A673 (cell line): ENCODE results near the gene TMEM223. TPM values are rescaled to one million over a fixed set of nuclear protein-coding genes. Genes with fewer than 3 reads are reported as not detected.

ENCODE experiments used
- BruUV-seq: library from RNA; stranded (reverse); fragments of 400-500 nt; replicated peaks from 2 replicates; lab custom pipeline; 2021; lab: Mats Ljungman, UMichigan
- CTCF ChIA-PET: fragments of 300-600 bp; sonication (Branson Sonifier 250); formaldehyde crosslinking; loops from one replicate; lab custom pipeline; 2022; ENCODE audit warnings: antibody characterized with exemption; lab: Charles Lee
- POLR2A ChIA-PET: fragments of 300-600 bp; sonication (Branson Sonifier 250); formaldehyde crosslinking; loops from one replicate; lab custom pipeline; 2022; ENCODE audit warnings: antibody characterized with exemption; ENCODE audit not compliant: low non-redundant PET; lab: Charles Lee
- DNase-seq: peaks from one replicate; pipeline ENCODE4 v3.0.0-alpha.2; 2015; ENCODE audit warnings: low spot score
- H3K27ac ChIP-seq: fragments of 200-600 bp; sonication (generic); 2 replicates; pipeline ENCODE4 v1.5.1; 2016; ENCODE audit warnings: mixed run types, low read depth, mild to moderate bottlenecking, mixed read lengths, antibody characterized with exemption, low read length; ENCODE audit not compliant: poor library complexity, severe bottlenecking
- H3K27me3 ChIP-seq: fragments of 200-600 bp; sonication (generic); replicated peaks from 2 replicates; pipeline ENCODE4 v1.6.1; 2017; ENCODE audit warnings: mixed run types, low read depth, mild to moderate bottlenecking, mixed read lengths, antibody characterized with exemption, low read length; ENCODE audit not compliant: insufficient read depth, poor library complexity
- H3K36me3 ChIP-seq: fragments of 200-600 bp; sonication (generic); 2 replicates; pipeline ENCODE4 v1.6.1; 2016; ENCODE audit warnings: mixed run types, mild to moderate bottlenecking, mixed read lengths, antibody characterized with exemption, low read length; ENCODE audit not compliant: insufficient read depth, poor library complexity, severe bottlenecking
- H3K4me1 ChIP-seq: fragments of 200-600 bp; sonication (generic); 2 replicates; pipeline ENCODE4 v1.6.1; 2017; ENCODE audit warnings: mixed run types, mild to moderate bottlenecking, mixed read lengths, antibody characterized with exemption, low read length; ENCODE audit not compliant: insufficient read depth, poor library complexity, severe bottlenecking
- H3K4me3 ChIP-seq: fragments of 200-600 bp; sonication (generic); 2 replicates; pipeline ENCODE4 v1.5.1; 2016; ENCODE audit warnings: low read depth, mixed run types, mild to moderate bottlenecking, mixed read lengths, low read length; ENCODE audit not compliant: poor library complexity, severe bottlenecking
- H3K9me3 ChIP-seq: fragments of 200-600 bp; sonication (generic); 2 replicates; pipeline ENCODE4 v1.6.1; 2016; ENCODE audit warnings: mixed run types, low read depth, mild to moderate bottlenecking, mixed read lengths, antibody characterized with exemption, low read length; ENCODE audit not compliant: poor library complexity, severe bottlenecking
- CTCF ChIP-seq: fragments of 300-800, 200-600 bp; sonication (generic); conservative IDR thresholded peaks from 2 replicates; pipeline ENCODE4 v1.5.1; 2017; ENCODE audit warnings: low read depth, mild to moderate bottlenecking, antibody characterized with exemption, low read length, moderate library complexity, mixed read lengths
- EZH2 ChIP-seq: fragments of 200-600 bp; sonication (generic); IDR thresholded peaks from 2 replicates; pipeline ENCODE4 v1.6.1; 2017; ENCODE audit warnings: borderline replicate concordance, low read depth, mild to moderate bottlenecking, mixed read lengths, antibody characterized with exemption, low read length; ENCODE audit not compliant: poor library complexity, severe bottlenecking
- intact Hi-C: fragments of 100-400 bp; cut with micrococcal nuclease; formaldehyde crosslinking; loops from one replicate; pipeline ENCODE4 v1.10.0; 2022; ENCODE audit not compliant: unreplicated experiment
- total RNA-seq: library from RNA; stranded (reverse); gene quantifications from 2 replicates; pipeline ENCODE4 v1.2.3, GENCODE V29; 2021

TMEM223 gene
- total RNA-seq, 1 experiment from 2014 or later = 29.3 TPM

- ChIA-PET CTCF (interaction anchor here (0.5 to 1.5 kb wide), 10 partner anchors 16 to 213 kb away, joined by 3 to 9 read pairs (median 4); partner anchors contain the start of genes EEF1G, POLR2G, STX5 and TAF6L), POLR2A (interaction anchor here (0.6 to 1.2 kb wide), 3 partner anchors 45 to 893 kb away, joined by 3 to 10 read pairs (median 3); partner anchors contain the start of gene STX5)
- no TSS peak for BruUV-seq
- no peaks in the 10 kb centered on the region for H3K27me3 ChIP-seq
- peak within 1 kb of the TSS; percentile 74 for H3K4me3 ChIP-seq
- TF ChIP-seq EZH2 = no peak
- peak; percentile 64 for TF ChIP-seq CTCF
- no peaks in the 10 kb centered on the region for H3K9me3 ChIP-seq
- peak; percentile 100 for DNase-seq
- peaks cover 48% of the 10 kb centered on the region for H3K36me3 ChIP-seq
- H3K27ac ChIP-seq = peak within 1 kb of the TSS; percentile 92
- intact Hi-C loops = loop anchor here (1.0 to 5.0 kb wide), 3 partner anchors 55 to 95 kb away; partner anchors contain the start of gene SLC3A2
- peaks cover 25% of the 10 kb centered on the region for H3K4me1 ChIP-seq
Measured at GRCh38 chr11:62787005-62787759, 4.6 kb downstream of the TMEM223 start, which contains the start of gene TMEM179B. Gene TMEM179B (plus strand): TSS chr11:62787402. CDS start chr11:62787432, 30 bp downstream.

- BruUV-seq = no TSS peak
Measured at GRCh38 chr11:62786318-62787004, 5.3 kb downstream of the TMEM223 start.

More at GRCh38 chr11:62786318-62787004, 5.3 kb downstream of the TMEM223 start:
- peak; percentile 98 for TF ChIP-seq CTCF
- no peak for TF ChIP-seq EZH2
- Histone ChIP-seq H3K27me3 (no peaks in the 10 kb centered on the region), H3K4me3 (peak overlapping the region; percentile 74), H3K4me1 (peaks cover 22% of the 10 kb centered on the region), H3K27ac (peak overlapping the region; percentile 92), H3K36me3 (peaks cover 53% of the 10 kb centered on the region), H3K9me3 (no peaks in the 10 kb centered on the region)
- CTCF ChIA-PET = interaction anchor here (0.5 to 1.5 kb wide), 12 partner anchors 14 to 426 kb away, joined by 3 to 9 read pairs (median 4); partner anchors contain the start of genes EEF1G, POLR2G, STX5 and TAF6L
- DNase-seq = peak; percentile 91
- intact Hi-C loops = loop anchor here (1.0 to 5.0 kb wide), 3 partner anchors 56 to 96 kb away; partner anchors contain the start of gene SLC3A2
- POLR2A ChIA-PET = interaction anchor here (0.6 to 1.2 kb wide), 5 partner anchors 46 to 442 kb away, joined by 3 to 10 read pairs (median 4); partner anchors contain the start of gene STX5
